Esophagus muscularis mucosa (tissue), 3 donors: ENCODE measurements around the gene UBE2E2.

Experiments used
- EP300 ChIP-seq: sonication (generic); formaldehyde crosslinking; IDR thresholded peaks from one replicate; pipeline ENCODE4 v1.6.1; 2017; ENCODE audit warnings: antibody characterized with exemption
- POLR2AphosphoS5 ChIP-seq, 2 donors: sonication (generic); formaldehyde crosslinking; IDR thresholded peaks; one replicate each; pipeline ENCODE4 v1.6.1; 2017; ENCODE audit warnings: antibody characterized with exemption in 2 of 2

DNA sequence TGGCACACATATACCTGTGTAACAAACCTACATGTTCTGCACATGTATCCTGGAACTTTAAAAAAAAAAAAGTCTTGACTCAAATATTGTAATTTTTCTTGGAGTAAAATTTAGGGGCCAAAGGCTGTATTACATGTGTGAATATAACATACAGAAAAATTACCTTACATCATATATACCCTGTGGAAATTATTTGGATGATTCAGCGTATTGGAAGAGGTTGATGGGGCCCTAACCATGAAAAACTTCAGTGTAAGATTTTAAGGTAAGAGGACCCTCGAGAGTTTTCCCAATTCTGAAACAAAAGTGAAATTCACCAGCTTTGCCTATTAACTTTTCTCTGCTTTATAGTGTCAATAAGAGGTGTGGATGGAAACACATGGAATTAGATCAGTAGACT lies 56.4 kb downstream of the UBE2E2 start:
- TF ChIP-seq EP300 (no peak), POLR2AphosphoS5 (IDR thresholded peaks at IDR 0.05) (no peak)
